Subcutaneous adipose tissue (tissue), 4 donors: ENCODE data around the gene ZNF205. TPM values are rescaled to one million over a fixed set of nuclear protein-coding genes. Genes with fewer than 3 reads are reported as not detected.

Experiments used
- total RNA-seq, 4 donors: library from RNA; depleted of rRNA; stranded (reverse); fragments of >200 nt; gene quantifications; one replicate each; pipeline ENCODE4 v1.1.0, GENCODE V29; 2016
- TF ChIP-seq, protein P1 (sequence below): fragments of 450-650 bp; IDR thresholded peaks from one replicate; pipeline ENCODE4 v1.5.1; 2016; ENCODE audit warnings: low read depth, mild to moderate bottlenecking, control low read depth, antibody characterized with exemption, moderate library complexity

Gene ZNF205
- total RNA-seq, 4 donors from 2014 or later: 3.4 to 15.3 (median 7.6) TPM

DNA sequence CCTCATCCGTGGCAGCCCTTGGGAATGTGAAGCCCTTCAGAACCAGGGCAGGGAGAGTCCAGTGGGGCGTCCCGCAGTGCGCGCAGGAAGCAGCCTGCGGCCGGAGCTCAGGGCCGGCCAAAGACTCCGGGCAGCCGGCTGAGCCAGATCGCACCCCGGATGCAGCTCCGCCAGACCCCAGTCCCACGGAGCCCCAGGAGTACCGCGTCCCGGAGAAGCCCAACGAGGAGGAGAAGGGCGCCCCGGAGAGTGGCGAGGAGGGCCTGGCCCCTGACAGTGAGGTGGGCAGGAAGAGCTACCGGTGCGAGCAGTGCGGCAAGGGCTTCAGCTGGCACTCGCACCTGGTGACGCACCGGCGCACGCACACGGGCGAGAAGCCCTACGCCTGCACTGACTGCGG lies 6.9 kb downstream of the ZNF205 start:
- TF ChIP-seq, protein P1, sequence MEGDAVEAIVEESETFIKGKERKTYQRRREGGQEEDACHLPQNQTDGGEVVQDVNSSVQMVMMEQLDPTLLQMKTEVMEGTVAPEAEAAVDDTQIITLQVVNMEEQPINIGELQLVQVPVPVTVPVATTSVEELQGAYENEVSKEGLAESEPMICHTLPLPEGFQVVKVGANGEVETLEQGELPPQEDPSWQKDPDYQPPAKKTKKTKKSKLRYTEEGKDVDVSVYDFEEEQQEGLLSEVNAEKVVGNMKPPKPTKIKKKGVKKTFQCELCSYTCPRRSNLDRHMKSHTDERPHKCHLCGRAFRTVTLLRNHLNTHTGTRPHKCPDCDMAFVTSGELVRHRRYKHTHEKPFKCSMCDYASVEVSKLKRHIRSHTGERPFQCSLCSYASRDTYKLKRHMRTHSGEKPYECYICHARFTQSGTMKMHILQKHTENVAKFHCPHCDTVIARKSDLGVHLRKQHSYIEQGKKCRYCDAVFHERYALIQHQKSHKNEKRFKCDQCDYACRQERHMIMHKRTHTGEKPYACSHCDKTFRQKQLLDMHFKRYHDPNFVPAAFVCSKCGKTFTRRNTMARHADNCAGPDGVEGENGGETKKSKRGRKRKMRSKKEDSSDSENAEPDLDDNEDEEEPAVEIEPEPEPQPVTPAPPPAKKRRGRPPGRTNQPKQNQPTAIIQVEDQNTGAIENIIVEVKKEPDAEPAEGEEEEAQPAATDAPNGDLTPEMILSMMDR: no peak

DNA sequence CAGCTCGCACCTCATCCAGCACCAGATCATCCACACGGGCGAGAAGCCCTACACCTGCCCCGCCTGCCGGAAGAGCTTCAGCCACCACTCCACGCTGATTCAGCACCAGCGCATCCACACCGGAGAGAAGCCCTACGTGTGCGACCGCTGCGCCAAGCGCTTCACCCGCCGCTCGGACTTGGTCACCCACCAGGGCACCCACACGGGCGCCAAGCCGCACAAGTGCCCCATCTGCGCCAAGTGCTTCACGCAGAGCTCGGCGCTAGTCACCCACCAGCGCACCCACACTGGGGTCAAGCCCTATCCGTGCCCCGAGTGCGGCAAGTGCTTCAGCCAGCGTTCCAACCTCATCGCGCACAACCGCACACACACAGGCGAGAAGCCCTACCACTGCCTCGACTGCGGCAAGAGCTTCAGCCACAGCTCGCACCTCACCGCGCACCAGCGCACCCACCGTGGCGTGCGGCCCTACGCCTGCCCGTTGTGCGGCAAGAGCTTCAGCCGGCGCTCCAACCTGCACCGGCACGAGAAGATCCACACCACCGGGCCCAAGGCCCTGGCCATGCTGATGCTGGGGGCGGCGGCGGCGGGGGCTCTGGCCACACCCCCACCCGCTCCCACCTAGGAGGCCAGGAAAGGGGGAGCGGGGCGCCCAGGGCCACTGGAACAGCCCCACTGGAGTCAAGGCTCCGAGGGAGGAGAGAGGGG lies 7.5 kb downstream of the ZNF205 start:
- TF ChIP-seq, protein P1: no peak

DNA sequence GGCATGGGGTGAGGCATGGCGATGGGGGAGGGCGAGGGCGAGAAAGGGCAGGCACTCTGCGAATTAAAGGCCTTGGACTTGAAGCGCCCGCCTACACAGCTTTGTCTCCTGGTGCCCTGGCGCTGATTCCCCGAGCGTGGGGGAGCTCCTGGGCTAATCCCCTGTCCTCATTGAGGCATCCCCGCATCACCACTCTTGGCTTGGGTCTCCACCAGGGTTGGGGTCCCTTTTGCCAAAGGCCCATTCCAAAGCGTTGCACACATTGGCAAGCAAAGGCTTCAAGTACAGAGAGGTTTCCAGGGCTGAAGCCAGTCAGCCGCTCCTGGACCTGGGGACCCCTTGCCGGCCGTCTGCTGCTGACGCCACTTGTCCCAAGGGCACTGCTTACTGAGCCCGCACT lies 8.0 kb downstream of the ZNF205 start:
- TF ChIP-seq, protein P1: no peak

DNA sequence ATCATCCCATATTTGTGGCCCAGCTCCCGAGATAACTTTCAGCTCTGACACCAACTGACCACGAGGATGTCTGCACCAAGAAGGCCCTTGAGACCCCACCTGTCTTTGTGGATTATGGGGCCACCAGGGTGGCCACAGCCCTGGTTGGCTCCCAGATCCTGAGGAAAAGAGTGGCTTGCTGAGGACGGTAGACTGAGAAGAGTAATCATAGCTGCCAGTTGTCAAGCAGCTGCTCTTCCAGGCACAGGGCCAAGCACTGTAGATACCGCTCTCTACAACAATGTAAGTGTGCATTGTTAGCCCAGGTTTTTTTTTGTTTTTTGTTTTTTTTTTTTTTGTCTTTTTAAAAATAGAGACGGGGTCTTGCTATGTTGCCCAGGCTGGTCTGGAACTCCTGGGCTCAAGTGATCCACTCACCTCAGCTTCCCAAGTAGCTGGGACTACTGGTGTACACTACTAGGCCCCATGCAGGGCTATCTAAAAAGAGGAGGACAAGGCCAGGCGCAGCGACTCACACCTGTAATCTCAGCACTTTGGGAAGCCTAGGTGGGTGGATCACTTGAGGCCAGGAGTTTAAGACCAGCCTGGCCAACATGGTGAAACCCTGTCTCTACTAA lies 9.6 kb downstream of the ZNF205 start:
- TF ChIP-seq, protein P1: no peak

DNA sequence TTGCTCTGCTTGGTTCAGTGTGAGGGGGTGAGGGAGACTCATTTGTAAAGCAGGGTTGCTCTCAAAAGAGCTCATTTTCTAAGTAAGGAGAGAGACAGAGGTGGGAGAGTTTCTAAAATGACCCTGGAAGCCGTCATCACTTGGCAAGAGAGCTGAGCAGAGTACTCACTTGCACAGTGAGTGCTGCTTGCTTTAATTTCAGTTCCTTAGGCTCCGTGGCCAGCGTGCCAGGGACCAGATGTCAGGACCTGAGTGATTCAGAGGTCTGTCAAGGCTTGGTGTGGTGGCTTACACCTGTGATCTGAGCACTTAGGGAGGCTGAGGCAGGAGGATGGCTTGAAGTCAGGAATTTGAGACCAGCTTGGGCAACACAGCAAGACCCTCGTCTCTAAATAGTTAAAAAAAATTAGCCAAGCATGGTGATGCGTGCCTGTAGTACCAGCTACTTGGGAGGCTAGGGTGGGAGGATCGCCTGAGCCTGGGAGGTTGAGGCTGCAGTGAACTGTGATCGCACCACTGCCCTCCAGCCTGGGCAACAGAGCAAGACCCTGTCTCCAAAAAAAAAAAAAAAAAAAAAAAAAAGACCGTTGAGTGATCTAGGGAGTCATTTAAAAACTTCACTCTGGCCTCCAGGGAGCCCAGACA lies 10.7 kb downstream of the ZNF205 start:
- TF ChIP-seq, protein P1: no peak

DNA sequence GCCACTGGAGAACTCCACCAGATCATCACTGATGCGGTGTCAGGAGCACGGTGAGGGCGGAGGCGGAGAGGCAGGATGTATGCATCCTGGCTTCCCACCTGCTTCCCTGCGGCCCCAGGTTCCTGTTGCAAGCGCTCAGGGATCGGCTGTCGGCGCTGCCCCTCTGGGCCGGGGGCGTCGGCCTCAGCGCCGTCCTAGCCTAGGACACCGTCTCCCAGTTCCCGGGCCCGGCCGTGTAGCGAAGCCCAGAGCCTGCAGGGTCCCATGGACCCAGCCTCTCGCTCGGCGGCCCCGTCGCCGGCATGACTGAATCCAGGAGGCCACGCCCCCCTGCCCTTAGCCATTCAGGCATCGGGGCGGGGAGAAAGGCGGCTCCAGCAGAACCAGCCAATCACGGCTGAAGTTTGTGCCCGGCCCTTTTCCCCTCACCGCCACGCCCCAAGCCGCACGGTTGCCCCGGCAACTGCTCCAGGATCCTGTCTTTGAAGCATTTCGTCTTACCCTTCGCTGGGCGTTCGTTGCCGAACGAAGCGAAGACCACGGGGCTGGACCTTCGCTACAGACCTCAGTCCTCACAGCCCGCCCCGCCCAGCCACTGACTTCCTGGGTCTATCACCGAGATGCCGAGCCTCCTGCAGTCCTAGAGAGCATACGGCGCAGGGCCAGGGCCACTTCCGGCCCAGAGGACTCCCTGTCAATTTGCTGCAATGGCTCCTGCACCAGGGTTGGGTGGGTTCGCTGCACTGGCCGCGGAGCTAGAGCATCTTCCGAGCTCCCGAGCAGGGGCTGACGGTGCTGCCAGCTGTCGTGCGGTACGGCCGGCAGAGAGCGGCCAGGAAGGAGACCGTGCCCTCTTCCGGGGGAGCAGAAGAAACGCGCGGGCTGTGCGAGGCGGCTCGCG lies 11.8 kb downstream of the ZNF205 start:
- TF ChIP-seq, protein P1: no peak
